Calu3 (cell line): ENCODE results near the gene GRK4. TPM values are rescaled to one million over a fixed set of nuclear protein-coding genes. Genes with fewer than 3 reads are reported as not detected.

Source experiments
- BruUV-seq: library from RNA; stranded (reverse); fragments of 400-500 nt; replicated peaks from 2 replicates; lab custom pipeline; 2021; lab: Mats Ljungman, UMichigan
- CTCF ChIA-PET: fragments of 300-600 bp; sonication (Branson Sonifier 250); formaldehyde crosslinking; loops from one replicate; lab custom pipeline; 2022; ENCODE audit warnings: antibody characterized with exemption; lab: Charles Lee
- DNase-seq: peaks from one replicate; pipeline ENCODE4 v3.0.0; 2022
- H3K27ac Mint-ChIP-seq: one replicate; pipeline ENCODE4 v1.8.0; 2022; ENCODE audit warnings: mixed read lengths; ENCODE audit not compliant: unreplicated experiment
- H3K27me3 Mint-ChIP-seq: one replicate; pipeline ENCODE4 v1.8.0; 2022; ENCODE audit warnings: mixed read lengths; ENCODE audit not compliant: unreplicated experiment
- H3K36me3 Mint-ChIP-seq: one replicate; pipeline ENCODE4 v1.8.0; 2022; ENCODE audit warnings: mild to moderate bottlenecking, moderate library complexity, mixed read lengths; ENCODE audit not compliant: insufficient read depth, unreplicated experiment
- H3K4me1 Mint-ChIP-seq: one replicate; pipeline ENCODE4 v1.8.0; 2022; ENCODE audit warnings: mild to moderate bottlenecking, low read depth, mixed read lengths; ENCODE audit not compliant: unreplicated experiment
- H3K4me3 Mint-ChIP-seq: one replicate; pipeline ENCODE4 v1.8.0; 2022; ENCODE audit warnings: mild to moderate bottlenecking, low read depth, moderate library complexity, mixed read lengths; ENCODE audit not compliant: unreplicated experiment
- H3K9me3 Mint-ChIP-seq: one replicate; pipeline ENCODE4 v1.8.0; 2022; ENCODE audit warnings: low read depth, mixed read lengths; ENCODE audit not compliant: unreplicated experiment
- intact Hi-C: fragments of 100-400 bp; cut with micrococcal nuclease; formaldehyde crosslinking; loops from one replicate; pipeline ENCODE4 v1.10.0; 2022; ENCODE audit not compliant: unreplicated experiment
- total RNA-seq: library from RNA; stranded (reverse); gene quantifications from 2 replicates; pipeline ENCODE4 v1.2.3, GENCODE V29; 2022
- TF ChIP-seq, protein P1 (sequence below): fragments of 200-600 bp; IDR thresholded peaks from one replicate; pipeline ENCODE4 v1.8.0; 2022; ENCODE audit warnings: antibody characterized with exemption; ENCODE audit not compliant: unreplicated experiment

The GRK4 gene
- total RNA-seq, 1 experiment from 2014 or later: 0.80 TPM

- TF ChIP-seq, protein P1, sequence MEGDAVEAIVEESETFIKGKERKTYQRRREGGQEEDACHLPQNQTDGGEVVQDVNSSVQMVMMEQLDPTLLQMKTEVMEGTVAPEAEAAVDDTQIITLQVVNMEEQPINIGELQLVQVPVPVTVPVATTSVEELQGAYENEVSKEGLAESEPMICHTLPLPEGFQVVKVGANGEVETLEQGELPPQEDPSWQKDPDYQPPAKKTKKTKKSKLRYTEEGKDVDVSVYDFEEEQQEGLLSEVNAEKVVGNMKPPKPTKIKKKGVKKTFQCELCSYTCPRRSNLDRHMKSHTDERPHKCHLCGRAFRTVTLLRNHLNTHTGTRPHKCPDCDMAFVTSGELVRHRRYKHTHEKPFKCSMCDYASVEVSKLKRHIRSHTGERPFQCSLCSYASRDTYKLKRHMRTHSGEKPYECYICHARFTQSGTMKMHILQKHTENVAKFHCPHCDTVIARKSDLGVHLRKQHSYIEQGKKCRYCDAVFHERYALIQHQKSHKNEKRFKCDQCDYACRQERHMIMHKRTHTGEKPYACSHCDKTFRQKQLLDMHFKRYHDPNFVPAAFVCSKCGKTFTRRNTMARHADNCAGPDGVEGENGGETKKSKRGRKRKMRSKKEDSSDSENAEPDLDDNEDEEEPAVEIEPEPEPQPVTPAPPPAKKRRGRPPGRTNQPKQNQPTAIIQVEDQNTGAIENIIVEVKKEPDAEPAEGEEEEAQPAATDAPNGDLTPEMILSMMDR: no peak
- H3K4me3 Mint-ChIP-seq: no peak overlapping the region
- H3K9me3 Mint-ChIP-seq: no peaks in the 10 kb centered on the region
- CTCF ChIA-PET: no interaction called here
- no peaks in the 10 kb centered on the region for H3K27me3 Mint-ChIP-seq
- no TSS peak for BruUV-seq
- H3K27ac Mint-ChIP-seq: no peak overlapping the region
- peaks cover 71% of the 10 kb centered on the region for H3K36me3 Mint-ChIP-seq
- no peak for DNase-seq
- H3K4me1 Mint-ChIP-seq: peaks cover 18% of the 10 kb centered on the region
- intact Hi-C loops: no loop called here
Measured at GRCh38 chr4:2939383-2940243, 23.8 kb upstream of the GRK4 start.

- Mint-ChIP-seq H3K27ac (peak overlapping the region; percentile 39), H3K27me3 (no peaks in the 10 kb centered on the region), H3K36me3 (peaks cover 67% of the 10 kb centered on the region), H3K4me3 (no peak overlapping the region), H3K4me1 (peaks cover 18% of the 10 kb centered on the region), H3K9me3 (no peaks in the 10 kb centered on the region)
- DNase-seq: no peak
- intact Hi-C loops: no loop called here
- TF ChIP-seq, protein P1: no peak
- CTCF ChIA-PET: no interaction called here
- no TSS peak for BruUV-seq
Measured at GRCh38 chr4:2940267-2941137, 22.9 kb upstream of the GRK4 start.

DNA sequence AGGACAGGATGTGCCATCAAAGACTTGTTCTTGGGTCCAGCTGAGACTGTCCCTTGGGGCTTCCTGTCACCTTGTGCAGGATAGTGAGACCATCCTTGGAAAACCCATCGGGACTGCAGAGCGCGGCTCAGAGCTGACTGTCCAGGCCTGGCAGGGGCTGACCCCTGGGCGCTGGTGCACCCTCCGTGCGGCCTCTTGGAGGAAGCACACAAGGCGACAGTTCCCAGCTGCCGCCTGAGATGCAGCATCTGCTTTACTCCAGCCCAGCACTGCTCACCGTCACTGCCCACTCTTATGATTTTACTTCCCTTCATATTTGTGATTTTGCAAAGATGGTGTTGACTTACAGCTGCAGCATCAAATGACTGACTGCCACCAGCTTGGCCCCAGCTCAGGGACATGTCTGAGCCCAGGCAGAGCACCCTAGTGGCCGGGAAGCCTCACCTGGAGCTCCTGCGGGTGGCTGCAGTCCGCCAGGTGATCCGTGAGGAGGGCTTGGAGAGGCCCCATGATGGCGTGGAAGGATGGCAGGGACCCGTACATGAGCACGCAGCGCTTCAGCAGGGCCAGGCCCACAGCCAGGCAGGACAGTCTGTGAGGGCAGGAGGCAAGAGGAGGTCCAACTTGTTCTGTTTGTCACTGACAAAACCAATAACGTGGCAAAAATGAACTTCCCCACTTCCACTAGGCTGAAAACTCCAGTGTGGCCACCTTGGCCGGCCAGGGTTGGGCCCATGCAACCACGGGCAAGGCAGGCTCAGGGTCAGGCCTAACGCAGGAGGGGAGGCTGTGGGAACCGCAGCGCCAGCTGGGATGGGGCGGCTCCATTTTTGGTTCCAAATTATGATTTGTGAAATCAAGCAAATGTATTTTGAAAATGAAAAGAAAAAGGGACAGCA lies 22.0 kb upstream of the GRK4 start:
- no peak for DNase-seq
- no TSS peak for BruUV-seq
- H3K4me3 Mint-ChIP-seq: no peak overlapping the region
- TF ChIP-seq, protein P1: no peak
- H3K4me1 Mint-ChIP-seq: peaks cover 11% of the 10 kb centered on the region
- peaks cover 64% of the 10 kb centered on the region for H3K36me3 Mint-ChIP-seq
- no peak overlapping the region for H3K27ac Mint-ChIP-seq
- CTCF ChIA-PET: no interaction called here
- H3K9me3 Mint-ChIP-seq: no peaks in the 10 kb centered on the region
- H3K27me3 Mint-ChIP-seq: no peaks in the 10 kb centered on the region
- intact Hi-C loops: no loop called here

DNA sequence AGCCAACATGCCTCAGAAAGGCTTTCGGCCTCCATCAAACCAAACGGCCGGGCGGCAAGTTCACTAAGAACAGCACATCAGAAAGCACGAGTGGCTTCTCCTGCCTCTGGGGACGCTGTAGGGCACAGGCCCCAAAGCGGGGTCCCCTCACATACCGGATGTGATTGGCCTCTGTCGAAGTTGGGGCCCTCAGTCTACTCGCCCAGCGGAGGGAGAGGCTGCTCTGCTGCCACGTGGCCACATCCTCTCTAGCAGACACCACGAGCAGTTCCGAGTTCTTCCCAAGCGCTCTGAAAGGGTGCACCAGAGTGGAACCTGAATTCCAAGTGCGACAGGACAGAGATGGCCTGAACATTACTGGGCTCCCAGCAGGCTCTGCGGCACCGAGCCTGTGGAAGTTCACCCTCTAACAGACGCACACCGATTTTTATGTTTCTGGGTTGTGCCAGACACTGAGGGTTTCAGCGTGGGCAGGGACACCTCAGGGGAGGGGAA lies 21.3 kb upstream of the GRK4 start:
- no peak for DNase-seq
- no peaks in the 10 kb centered on the region for H3K9me3 Mint-ChIP-seq
- BruUV-seq: no TSS peak
- CTCF ChIA-PET: no interaction called here
- H3K27me3 Mint-ChIP-seq: no peaks in the 10 kb centered on the region
- intact Hi-C loops: no loop called here
- TF ChIP-seq, protein P1: no peak
- H3K36me3 Mint-ChIP-seq: peaks cover 64% of the 10 kb centered on the region
- H3K27ac Mint-ChIP-seq: peak overlapping the region; percentile 26
- H3K4me1 Mint-ChIP-seq: peaks cover 4% of the 10 kb centered on the region
- no peak overlapping the region for H3K4me3 Mint-ChIP-seq
